Thyroid gland (tissue), 4 donors: ENCODE measurements around the gene TMPRSS11F. TPM values are rescaled to one million over a fixed set of nuclear protein-coding genes. Genes with fewer than 3 reads are reported as not detected.

Source experiments
- DNase-seq, 2 donors: peaks; one replicate each; pipeline ENCODE4 v3.0.0-alpha.2; 2019
- H3K27ac ChIP-seq, 3 donors: fragments of 200-600 bp; sonication (generic); 1 replicate in 2 of 3; 2 replicates in 1 of 3; pipeline ENCODE4 v1.5.1; 2016 to 2019; ENCODE audit warnings: mild to moderate bottlenecking in 1 of 3, moderate library complexity in 1 of 3
- H3K27me3 ChIP-seq: fragments of 200-600 bp; sonication (generic); one replicate; pipeline ENCODE4 v1.5.1; 2019
- H3K36me3 ChIP-seq, 2 donors: fragments of 200-600 bp; sonication (generic); one replicate each; pipeline ENCODE4 v1.5.1; 2016 to 2019
- H3K4me1 ChIP-seq, 2 donors: fragments of 200-600 bp; sonication (generic); one replicate each; pipeline ENCODE4 v1.5.1; 2017 to 2019
- H3K4me3 ChIP-seq, 3 donors: fragments of 200-600 bp; sonication (generic); replicated peaks in 1 of 3; 1 replicate in 2 of 3; 2 replicates in 1 of 3; pipeline ENCODE4 v1.5.1; 2016; ENCODE audit warnings: mild to moderate bottlenecking in 1 of 3
- H3K9me3 ChIP-seq: fragments of 200-600 bp; sonication (generic); one replicate; pipeline ENCODE4 v1.5.1; 2017
- CTCF ChIP-seq, 6 experiments: fragments of 200-600 bp in 3 of 6; fragments of 450-650 bp in 3 of 6; sonication (generic) in 3 of 6; IDR thresholded peaks; one replicate each; pipeline ENCODE4 v1.5.1; 2016 to 2019; ENCODE audit warnings: antibody characterized with exemption in 6 of 6, mild to moderate bottlenecking in 2 of 6, inconsistent platforms in 1 of 6, moderate library complexity in 1 of 6
- POLR2A ChIP-seq, 2 donors: fragments of 450-650 bp; IDR thresholded peaks; one replicate each; pipeline ENCODE4 v1.6.1; 2017; ENCODE audit warnings: antibody characterized with exemption in 2 of 2, mild to moderate bottlenecking in 2 of 2, moderate library complexity in 1 of 2
- WGBS, 2 donors: methylation state at CpG; one replicate each; pipeline ENCODE4 v1.1.5; 2017; 5-methylcytosine and 5-hydroxymethylcytosine counted together
- intact Hi-C: fragments of 100-400 bp; cut with DNase I; formaldehyde crosslinking; loops from one replicate; pipeline ENCODE4 v1.15.1; 2023
- total RNA-seq, 4 donors: library from RNA; depleted of rRNA; stranded (reverse); fragments of >200 nt; gene quantifications; one replicate each; pipeline ENCODE4 v1.2.3, GENCODE V29; 2016

TMPRSS11F gene
- total RNA-seq, 4 donors from 2014 or later, result not detected

GRCh38 chr4:68074397-68074796 lies 55.3 kb downstream of the TMPRSS11F start:
- Histone ChIP-seq H3K9me3 (no peaks in the 10 kb centered on the region), H3K4me1 (no peaks in the 10 kb centered on the region), H3K36me3 (no peaks in the 10 kb centered on the region), H3K27ac (no peak overlapping the region), H3K27me3 (no peaks in the 10 kb centered on the region), H3K4me3 (no peak overlapping the region)
- DNase-seq, result no peak
- intact Hi-C loops, result no loop called here
- TF ChIP-seq POLR2A (IDR thresholded peaks at IDR 0.05) (no peak), CTCF (IDR thresholded peaks at IDR 0.05) (no peak)

GRCh38 chr4:68070302-68070701 lies 59.4 kb downstream of the TMPRSS11F start:
- no peak overlapping the region for H3K27ac ChIP-seq
- H3K36me3 ChIP-seq, result no peaks in the 10 kb centered on the region
- H3K27me3 ChIP-seq, result no peaks in the 10 kb centered on the region
- no peaks in the 10 kb centered on the region for H3K9me3 ChIP-seq
- no peak overlapping the region for H3K4me3 ChIP-seq
- TF ChIP-seq POLR2A (IDR thresholded peaks at IDR 0.05), result no peak
- no peak for TF ChIP-seq CTCF (IDR thresholded peaks at IDR 0.05)
- intact Hi-C loops, result no loop called here
- no peak for DNase-seq
- H3K4me1 ChIP-seq, result no peaks in the 10 kb centered on the region

- no peaks in the 10 kb centered on the region for H3K4me1 ChIP-seq
- H3K9me3 ChIP-seq, result no peaks in the 10 kb centered on the region
- DNase-seq, result no peak
- no peak overlapping the region for H3K4me3 ChIP-seq
- H3K36me3 ChIP-seq, result no peaks in the 10 kb centered on the region
- H3K27ac ChIP-seq, result no peak overlapping the region
- WGBS, 2 donors, result 84 to 94% methylated on average over 8 of the region's 8 CpGs
- intact Hi-C loops, result no loop called here
- TF ChIP-seq POLR2A (IDR thresholded peaks at IDR 0.05), result no peak
- TF ChIP-seq CTCF (IDR thresholded peaks at IDR 0.05), result no peak
- no peaks in the 10 kb centered on the region for H3K27me3 ChIP-seq
Measured at GRCh38 chr4:68062501-68062900, 67.2 kb downstream of the TMPRSS11F start.

DNA sequence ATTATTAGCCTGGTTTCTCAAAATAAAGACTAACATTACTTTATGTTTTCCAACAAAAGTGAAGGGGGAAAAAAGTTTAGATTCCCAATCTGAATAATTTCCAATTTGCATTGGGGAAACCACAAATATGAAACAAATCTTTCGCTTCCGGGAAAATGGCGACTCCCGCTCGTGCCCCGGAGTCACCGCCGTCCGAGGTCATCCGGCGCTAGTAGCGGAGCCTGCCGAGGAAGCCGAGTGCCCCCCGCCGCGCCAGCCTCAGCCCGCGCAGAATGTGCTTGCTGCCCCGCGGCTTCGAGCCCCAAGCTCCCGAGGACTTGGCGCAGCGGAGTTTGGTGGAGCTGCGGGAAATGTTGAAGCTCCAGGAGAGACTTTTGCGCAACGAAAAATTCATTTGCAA lies 91.4 kb downstream of the TMPRSS11F start:
- no peak for TF ChIP-seq POLR2A (IDR thresholded peaks at IDR 0.05)
- TF ChIP-seq CTCF (IDR thresholded peaks at IDR 0.05), result no peak
- Histone ChIP-seq H3K4me3 (no peak overlapping the region), H3K27me3 (no peaks in the 10 kb centered on the region), H3K36me3 (no peaks in the 10 kb centered on the region), H3K4me1 (no peaks in the 10 kb centered on the region), H3K9me3 (no peaks in the 10 kb centered on the region), H3K27ac (no peak overlapping the region)
- 92 to 96% methylated on average over 28 of the region's 28 CpGs for WGBS, 2 donors
- intact Hi-C loops, result no loop called here
- no peak for DNase-seq

- H3K4me3 ChIP-seq, result no peak overlapping the region
- no peak for TF ChIP-seq POLR2A (IDR thresholded peaks at IDR 0.05)
- TF ChIP-seq CTCF (IDR thresholded peaks at IDR 0.05), result no peak
- H3K36me3 ChIP-seq, result no peaks in the 10 kb centered on the region
- 73 to 79% methylated on average over 2 of the region's 2 CpGs for WGBS, 2 donors
- intact Hi-C loops, result no loop called here
- DNase-seq, result no peak
- no peak overlapping the region for H3K27ac ChIP-seq
- no peaks in the 10 kb centered on the region for H3K27me3 ChIP-seq
- no peaks in the 10 kb centered on the region for H3K9me3 ChIP-seq
- no peaks in the 10 kb centered on the region for H3K4me1 ChIP-seq
Measured at GRCh38 chr4:68021185-68021584, 108.5 kb downstream of the TMPRSS11F start.
